ENCODE results near the gene FNDC11.

The FNDC11 gene

GRCh38 chr20:63539441-63540370, 14.3 kb upstream of the FNDC11 start:
- no peak for DNase-seq
- H3K36me3 ChIP-seq (ENCODE audit: control insufficient read depth, insufficient read depth, low read length): no peaks in the 10 kb centered on the region
- H4K8ac ChIP-seq (ENCODE audit: low read depth, low read length): no peak overlapping the region
- no peak overlapping the region for H3K56ac ChIP-seq (ENCODE audit: low read length)
- no peak overlapping the region for H2BK15ac ChIP-seq (replicated peaks; ENCODE audit: low read depth)
- H3K23ac ChIP-seq (ENCODE audit: low read length): no peak overlapping the region
- no peaks in the 10 kb centered on the region for H3K4me1 ChIP-seq (ENCODE audit: control insufficient read depth, low read depth, low read length)
- no peak overlapping the region for H3K4ac ChIP-seq (ENCODE audit: low read depth, low read length)
- H3K9ac ChIP-seq (ENCODE audit: low read length): no peak overlapping the region
- no peak overlapping the region for H2BK120ac ChIP-seq (ENCODE audit: low read depth, low read length)
- H3K4me2 ChIP-seq (ENCODE audit: low read length): no peak overlapping the region
- H3K79me1 ChIP-seq (ENCODE audit: low read length): no peaks in the 10 kb centered on the region
- no peak overlapping the region for H3K18ac ChIP-seq (ENCODE audit: low read length)
- no peak overlapping the region for H2AK5ac ChIP-seq (ENCODE audit: low read length)
- H3K4me3 ChIP-seq (ENCODE audit: low read length): no peak overlapping the region
- no CpG with 5 or more reads among the region's 29 CpGs for WGBS (ENCODE audit: extremely low coverage, insufficient coverage, low lambda C conversion rate)
- no peaks in the 10 kb centered on the region for H3K79me2 ChIP-seq (ENCODE audit: control insufficient read depth, insufficient read depth, low read length)
- no peaks in the 10 kb centered on the region for H3K27me3 ChIP-seq (ENCODE audit: insufficient read depth, low read length, poor library complexity)
- H3K27ac ChIP-seq (ENCODE audit: low read depth, low read length): no peak overlapping the region
- H4K5ac ChIP-seq (ENCODE audit: low read length): no peak overlapping the region
- H2BK5ac ChIP-seq (ENCODE audit: low read length): no peak overlapping the region

GRCh38 chr20:63540417-63541186, 13.4 kb upstream of the FNDC11 start:
- H3K18ac ChIP-seq (ENCODE audit: low read length): no peak overlapping the region
- no peak for DNase-seq
- H3K36me3 ChIP-seq (ENCODE audit: control insufficient read depth, insufficient read depth, low read length): no peaks in the 10 kb centered on the region
- H3K27me3 ChIP-seq (ENCODE audit: insufficient read depth, low read length, poor library complexity): no peaks in the 10 kb centered on the region
- no peak overlapping the region for H3K4ac ChIP-seq (ENCODE audit: low read depth, low read length)
- H3K23ac ChIP-seq (ENCODE audit: low read length): no peak overlapping the region
- no peak overlapping the region for H4K8ac ChIP-seq (ENCODE audit: low read depth, low read length)
- no peak overlapping the region for H3K27ac ChIP-seq (ENCODE audit: low read depth, low read length)
- no peaks in the 10 kb centered on the region for H3K79me2 ChIP-seq (ENCODE audit: control insufficient read depth, insufficient read depth, low read length)
- H3K4me1 ChIP-seq (ENCODE audit: control insufficient read depth, low read depth, low read length): no peaks in the 10 kb centered on the region
- H3K4me2 ChIP-seq (ENCODE audit: low read length): no peak overlapping the region
- no peak overlapping the region for H4K5ac ChIP-seq (ENCODE audit: low read length)
- no CpG with 5 or more reads among the region's 49 CpGs for WGBS (ENCODE audit: extremely low coverage, insufficient coverage, low lambda C conversion rate)
- no peak overlapping the region for H2BK15ac ChIP-seq (replicated peaks; ENCODE audit: low read depth)
- no peak overlapping the region for H2BK5ac ChIP-seq (ENCODE audit: low read length)
- H3K4me3 ChIP-seq (ENCODE audit: low read length): no peak overlapping the region
- no peaks in the 10 kb centered on the region for H3K79me1 ChIP-seq (ENCODE audit: low read length)
- H2AK5ac ChIP-seq (ENCODE audit: low read length): no peak overlapping the region
- no peak overlapping the region for H3K9ac ChIP-seq (ENCODE audit: low read length)
- H2BK120ac ChIP-seq (ENCODE audit: low read depth, low read length): no peak overlapping the region
- H3K56ac ChIP-seq (ENCODE audit: low read length): peak overlapping the region; percentile 42

- no peaks in the 10 kb centered on the region for H3K27me3 ChIP-seq (ENCODE audit: insufficient read depth, low read length, poor library complexity)
- no peak overlapping the region for H3K23ac ChIP-seq (ENCODE audit: low read length)
- H3K4me3 ChIP-seq (ENCODE audit: low read length): no peak overlapping the region
- no CpG with 5 or more reads among the region's 28 CpGs for WGBS (ENCODE audit: extremely low coverage, insufficient coverage, low lambda C conversion rate)
- no peak overlapping the region for H2BK15ac ChIP-seq (replicated peaks; ENCODE audit: low read depth)
- H3K18ac ChIP-seq (ENCODE audit: low read length): no peak overlapping the region
- no peak overlapping the region for H4K8ac ChIP-seq (ENCODE audit: low read depth, low read length)
- no peak overlapping the region for H4K5ac ChIP-seq (ENCODE audit: low read length)
- H3K79me1 ChIP-seq (ENCODE audit: low read length): no peaks in the 10 kb centered on the region
- no peak overlapping the region for H2AK5ac ChIP-seq (ENCODE audit: low read length)
- H2BK120ac ChIP-seq (ENCODE audit: low read depth, low read length): no peak overlapping the region
- no peak overlapping the region for H3K27ac ChIP-seq (ENCODE audit: low read depth, low read length)
- H3K4me1 ChIP-seq (ENCODE audit: control insufficient read depth, low read depth, low read length): no peaks in the 10 kb centered on the region
- H2BK5ac ChIP-seq (ENCODE audit: low read length): no peak overlapping the region
- H3K79me2 ChIP-seq (ENCODE audit: control insufficient read depth, insufficient read depth, low read length): no peaks in the 10 kb centered on the region
- H3K56ac ChIP-seq (ENCODE audit: low read length): no peak overlapping the region
- H3K9ac ChIP-seq (ENCODE audit: low read length): no peak overlapping the region
- no peaks in the 10 kb centered on the region for H3K36me3 ChIP-seq (ENCODE audit: control insufficient read depth, insufficient read depth, low read length)
- H3K4me2 ChIP-seq (ENCODE audit: low read length): no peak overlapping the region
- H3K4ac ChIP-seq (ENCODE audit: low read depth, low read length): no peak overlapping the region
- DNase-seq: no peak
Measured at GRCh38 chr20:63541371-63541770, 12.6 kb upstream of the FNDC11 start.

GRCh38 chr20:63542031-63542559, 11.9 kb upstream of the FNDC11 start:
- Histone ChIP-seq H3K56ac (ENCODE audit: low read length) (no peak overlapping the region), H3K23ac (ENCODE audit: low read length) (no peak overlapping the region), H3K18ac (ENCODE audit: low read length) (no peak overlapping the region), H3K4me1 (ENCODE audit: control insufficient read depth, low read depth, low read length) (no peaks in the 10 kb centered on the region), H3K79me2 (ENCODE audit: control insufficient read depth, insufficient read depth, low read length) (no peaks in the 10 kb centered on the region), H4K5ac (ENCODE audit: low read length) (no peak overlapping the region), H2AK5ac (ENCODE audit: low read length) (no peak overlapping the region), H3K4ac (ENCODE audit: low read depth, low read length) (no peak overlapping the region), H3K27me3 (ENCODE audit: insufficient read depth, low read length, poor library complexity) (no peaks in the 10 kb centered on the region), H4K8ac (ENCODE audit: low read depth, low read length) (no peak overlapping the region), H2BK120ac (ENCODE audit: low read depth, low read length) (no peak overlapping the region), H3K79me1 (ENCODE audit: low read length) (no peaks in the 10 kb centered on the region), H3K27ac (ENCODE audit: low read depth, low read length) (no peak overlapping the region), H3K9ac (ENCODE audit: low read length) (no peak overlapping the region), H2BK5ac (ENCODE audit: low read length) (no peak overlapping the region), H3K4me2 (ENCODE audit: low read length) (no peak overlapping the region), H3K36me3 (ENCODE audit: control insufficient read depth, insufficient read depth, low read length) (no peaks in the 10 kb centered on the region), H3K4me3 (ENCODE audit: low read length) (no peak overlapping the region), H2BK15ac (replicated peaks; ENCODE audit: low read depth) (no peak overlapping the region)
- WGBS (ENCODE audit: extremely low coverage, insufficient coverage, low lambda C conversion rate): no CpG with 5 or more reads among the region's 36 CpGs
- no peak for DNase-seq

- Histone ChIP-seq H4K8ac (ENCODE audit: low read depth, low read length) (no peak overlapping the region), H3K4me3 (ENCODE audit: low read length) (no peak overlapping the region)
- WGBS (ENCODE audit: extremely low coverage, insufficient coverage, low lambda C conversion rate): no CpG with 5 or more reads among the region's 10 CpGs
Measured at GRCh38 chr20:63542696-63543095, 11.3 kb upstream of the FNDC11 start.

More at GRCh38 chr20:63542696-63543095, 11.3 kb upstream of the FNDC11 start:
- H3K27ac ChIP-seq (ENCODE audit: low read depth, low read length): no peak overlapping the region
- no peak overlapping the region for H3K9ac ChIP-seq (ENCODE audit: low read length)
- H3K4ac ChIP-seq (ENCODE audit: low read depth, low read length): no peak overlapping the region
- H3K36me3 ChIP-seq (ENCODE audit: control insufficient read depth, insufficient read depth, low read length): no peaks in the 10 kb centered on the region
- no peak overlapping the region for H3K4me2 ChIP-seq (ENCODE audit: low read length)
- no peak overlapping the region for H2BK5ac ChIP-seq (ENCODE audit: low read length)
- no peak overlapping the region for H2BK15ac ChIP-seq (replicated peaks; ENCODE audit: low read depth)
- no peak overlapping the region for H2BK120ac ChIP-seq (ENCODE audit: low read depth, low read length)
- H3K56ac ChIP-seq (ENCODE audit: low read length): no peak overlapping the region
- H3K79me2 ChIP-seq (ENCODE audit: control insufficient read depth, insufficient read depth, low read length): no peaks in the 10 kb centered on the region
- no peak overlapping the region for H3K23ac ChIP-seq (ENCODE audit: low read length)
- H3K18ac ChIP-seq (ENCODE audit: low read length): no peak overlapping the region
- H3K4me1 ChIP-seq (ENCODE audit: control insufficient read depth, low read depth, low read length): no peaks in the 10 kb centered on the region
- no peaks in the 10 kb centered on the region for H3K79me1 ChIP-seq (ENCODE audit: low read length)
- H4K5ac ChIP-seq (ENCODE audit: low read length): no peak overlapping the region
- no peaks in the 10 kb centered on the region for H3K27me3 ChIP-seq (ENCODE audit: insufficient read depth, low read length, poor library complexity)
- DNase-seq: no peak
- H2AK5ac ChIP-seq (ENCODE audit: low read length): no peak overlapping the region
